ENCODE measurements around the gene KIF16B.

KIF16B gene

DNA sequence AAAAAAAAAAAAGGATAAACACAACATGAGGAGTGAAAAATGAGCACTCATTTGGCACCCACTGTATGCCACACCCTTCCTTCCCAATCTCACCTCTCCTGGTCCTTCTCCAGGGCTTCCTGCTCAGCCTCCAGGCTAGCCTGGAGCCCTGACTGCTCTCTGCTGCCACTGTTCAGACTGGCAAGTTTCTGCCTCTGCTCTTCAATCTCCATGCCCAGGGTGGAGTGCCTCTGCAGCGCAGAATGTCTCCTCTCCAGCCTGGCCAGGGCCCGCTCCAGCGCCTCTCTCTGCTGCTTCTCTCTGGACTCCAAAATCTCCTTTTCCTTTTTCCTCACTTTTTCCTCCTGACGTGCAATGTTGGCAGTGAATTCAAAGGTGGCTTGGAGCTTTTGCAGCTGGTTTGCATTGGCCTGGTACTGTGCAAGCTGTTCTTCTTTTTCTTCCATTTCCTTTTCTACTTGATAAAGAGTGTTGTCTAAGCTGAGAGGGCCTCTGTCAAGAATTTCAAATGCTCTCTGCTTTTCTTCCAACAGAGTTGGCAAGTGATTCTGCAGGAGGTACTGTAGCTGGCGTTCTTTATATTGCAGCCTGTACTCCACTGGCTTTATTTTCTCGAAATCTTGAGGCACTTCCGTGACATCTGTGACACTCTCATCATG is 194.4 kb downstream of the KIF16B start:
- TF ChIP-seq, protein P1, sequence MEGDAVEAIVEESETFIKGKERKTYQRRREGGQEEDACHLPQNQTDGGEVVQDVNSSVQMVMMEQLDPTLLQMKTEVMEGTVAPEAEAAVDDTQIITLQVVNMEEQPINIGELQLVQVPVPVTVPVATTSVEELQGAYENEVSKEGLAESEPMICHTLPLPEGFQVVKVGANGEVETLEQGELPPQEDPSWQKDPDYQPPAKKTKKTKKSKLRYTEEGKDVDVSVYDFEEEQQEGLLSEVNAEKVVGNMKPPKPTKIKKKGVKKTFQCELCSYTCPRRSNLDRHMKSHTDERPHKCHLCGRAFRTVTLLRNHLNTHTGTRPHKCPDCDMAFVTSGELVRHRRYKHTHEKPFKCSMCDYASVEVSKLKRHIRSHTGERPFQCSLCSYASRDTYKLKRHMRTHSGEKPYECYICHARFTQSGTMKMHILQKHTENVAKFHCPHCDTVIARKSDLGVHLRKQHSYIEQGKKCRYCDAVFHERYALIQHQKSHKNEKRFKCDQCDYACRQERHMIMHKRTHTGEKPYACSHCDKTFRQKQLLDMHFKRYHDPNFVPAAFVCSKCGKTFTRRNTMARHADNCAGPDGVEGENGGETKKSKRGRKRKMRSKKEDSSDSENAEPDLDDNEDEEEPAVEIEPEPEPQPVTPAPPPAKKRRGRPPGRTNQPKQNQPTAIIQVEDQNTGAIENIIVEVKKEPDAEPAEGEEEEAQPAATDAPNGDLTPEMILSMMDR (IDR thresholded peaks at IDR 0.05; ENCODE audit: low read depth, low read length), result no peak
- no peak for DNase-seq (ENCODE audit: extremely low read depth, low read depth)

- DNase-seq (ENCODE audit: extremely low read depth, low read depth), result no peak
- TF ChIP-seq, protein P1 (IDR thresholded peaks at IDR 0.05; ENCODE audit: low read depth, low read length), result no peak
These were observed 195.1 kb downstream of the KIF16B start for GRCh38 chr20:16378122-16378521.

DNA sequence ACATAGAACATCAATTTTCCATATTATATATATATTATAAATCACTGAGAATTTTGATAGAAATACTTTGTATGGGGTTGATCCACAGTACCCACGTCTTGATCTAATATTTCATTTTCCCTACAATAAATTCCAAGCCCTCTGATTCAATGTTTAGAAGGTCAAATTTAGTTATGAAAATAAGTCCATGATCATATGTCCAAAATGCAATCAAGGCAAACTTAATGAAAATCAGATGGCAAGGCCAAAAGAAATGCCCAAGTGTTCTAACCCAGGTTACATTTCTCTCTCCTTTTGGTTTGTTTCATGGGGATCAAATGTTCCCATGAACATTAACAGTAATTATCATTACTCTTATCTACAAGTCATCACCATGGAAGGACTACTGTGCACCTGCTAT is 203.8 kb downstream of the KIF16B start:
- DNase-seq (ENCODE audit: extremely low read depth, low read depth), result no peak
- TF ChIP-seq, protein P1 (IDR thresholded peaks at IDR 0.05; ENCODE audit: low read depth, low read length), result no peak

DNA sequence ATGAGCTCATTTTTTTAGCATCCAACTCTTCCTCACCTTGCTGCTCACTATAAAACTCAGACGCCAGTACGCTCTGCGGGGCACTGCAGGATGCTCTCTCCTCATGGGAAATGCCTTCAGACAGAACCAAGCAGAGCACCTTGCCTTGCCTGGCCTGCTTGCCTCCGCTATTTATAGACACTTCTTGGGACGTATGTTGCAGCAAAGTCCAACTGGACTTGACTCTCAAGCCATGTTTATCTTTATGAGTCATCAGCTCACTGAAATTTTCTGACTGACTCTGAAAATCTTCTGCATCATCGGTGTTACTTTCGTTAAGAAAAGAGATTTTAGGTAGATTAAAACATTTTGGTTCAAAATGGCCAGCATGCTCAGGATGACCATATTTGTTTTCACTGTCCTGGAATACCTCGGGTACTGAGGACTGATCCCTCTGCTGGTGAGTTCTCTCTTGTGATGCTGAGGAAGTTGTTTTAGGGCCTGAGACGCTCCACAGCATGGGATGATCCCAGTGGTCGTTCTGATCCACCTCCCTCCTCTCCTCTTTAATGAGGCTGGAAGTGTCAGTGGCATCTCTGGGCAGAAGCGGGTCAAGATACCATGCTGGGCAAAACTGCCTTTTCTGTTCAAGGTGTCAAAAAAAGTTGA is 204.5 kb downstream of the KIF16B start:
- TF ChIP-seq, protein P1 (IDR thresholded peaks at IDR 0.05; ENCODE audit: low read depth, low read length), result no peak; the same call in 1 of the 2 replicates
- DNase-seq (ENCODE audit: extremely low read depth, low read depth), result no peak

GRCh38 chr20:16367948-16368560 is 205.2 kb downstream of the KIF16B start:
- TF ChIP-seq, protein P1 (IDR thresholded peaks at IDR 0.05; ENCODE audit: low read depth, low read length), result no peak
- DNase-seq (ENCODE audit: extremely low read depth, low read depth), result no peak

- TF ChIP-seq, protein P1 (IDR thresholded peaks at IDR 0.05; ENCODE audit: low read depth, low read length), result no peak
- no peak for DNase-seq (ENCODE audit: extremely low read depth, low read depth)
These were observed 206.7 kb downstream of the KIF16B start for GRCh38 chr20:16366529-16366928.

DNA sequence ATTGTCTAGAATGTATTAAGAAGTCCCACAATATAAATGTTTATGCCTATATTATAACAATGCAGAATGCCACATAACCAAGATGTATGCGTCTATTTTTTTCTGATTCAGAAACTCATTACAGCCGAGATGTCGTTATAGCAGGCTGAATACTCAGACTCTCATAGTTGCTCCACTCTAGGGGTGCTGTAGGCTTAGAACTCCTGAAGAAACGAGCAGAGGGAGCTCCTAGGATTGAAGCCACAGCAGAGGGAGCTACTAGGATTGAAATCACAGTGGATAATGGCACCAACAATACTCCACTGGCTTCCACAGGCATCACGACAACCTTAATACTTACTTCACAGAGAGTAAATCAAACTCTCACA is 208.9 kb downstream of the KIF16B start:
- TF ChIP-seq, protein P1 (IDR thresholded peaks at IDR 0.05; ENCODE audit: low read depth, low read length), result peak; percentile 27
- no peak for DNase-seq (ENCODE audit: extremely low read depth, low read depth)

All from AG09319 (cell line).